GM13976 (cell line): ENCODE results near the gene C22orf31.

ENCODE experiments used
- DNase-seq: peaks from one replicate; pipeline ENCODE4 v3.0.0; 2012; ENCODE audit warnings: low spot score
- in situ Hi-C: fragments of 300-500 bp; cut with MboI; formaldehyde crosslinking; loops from one replicate; pipeline ENCODE4 v1.12.0; 2022; ENCODE audit warnings: low sequenced_read_pairs, mixed read lengths, inconsistent platforms; ENCODE audit not compliant: unreplicated experiment
- TF ChIP-seq, protein P1 (sequence below): IDR thresholded peaks from 2 replicates; pipeline ENCODE4 v1.5.1; 2012; ENCODE audit warnings: borderline replicate concordance, mild to moderate bottlenecking; ENCODE audit not compliant: insufficient read depth; ENCODE audit errors: extremely low read depth, missing control alignments, control extremely low read depth

The C22orf31 gene

DNA sequence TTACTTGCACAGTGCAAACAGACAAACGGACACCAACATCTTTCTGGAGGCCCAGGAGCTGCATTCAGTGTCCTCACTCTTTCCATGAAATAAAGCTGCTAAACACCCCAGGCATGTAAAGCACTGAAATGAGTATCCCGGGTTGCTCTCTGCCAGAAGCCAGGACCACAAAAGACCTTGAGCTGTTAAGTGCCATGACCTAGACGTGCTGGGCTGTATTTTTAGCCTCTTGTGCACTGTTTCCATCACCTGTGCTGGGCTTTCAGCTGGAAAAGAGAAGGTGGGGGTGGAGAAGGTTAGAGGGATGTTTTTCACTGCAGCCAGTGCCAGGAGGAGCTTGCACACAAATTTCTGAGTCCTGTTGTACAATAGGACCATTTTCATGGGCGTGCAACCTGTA is 7.8 kb upstream of the C22orf31 start:
- TF ChIP-seq, protein P1, sequence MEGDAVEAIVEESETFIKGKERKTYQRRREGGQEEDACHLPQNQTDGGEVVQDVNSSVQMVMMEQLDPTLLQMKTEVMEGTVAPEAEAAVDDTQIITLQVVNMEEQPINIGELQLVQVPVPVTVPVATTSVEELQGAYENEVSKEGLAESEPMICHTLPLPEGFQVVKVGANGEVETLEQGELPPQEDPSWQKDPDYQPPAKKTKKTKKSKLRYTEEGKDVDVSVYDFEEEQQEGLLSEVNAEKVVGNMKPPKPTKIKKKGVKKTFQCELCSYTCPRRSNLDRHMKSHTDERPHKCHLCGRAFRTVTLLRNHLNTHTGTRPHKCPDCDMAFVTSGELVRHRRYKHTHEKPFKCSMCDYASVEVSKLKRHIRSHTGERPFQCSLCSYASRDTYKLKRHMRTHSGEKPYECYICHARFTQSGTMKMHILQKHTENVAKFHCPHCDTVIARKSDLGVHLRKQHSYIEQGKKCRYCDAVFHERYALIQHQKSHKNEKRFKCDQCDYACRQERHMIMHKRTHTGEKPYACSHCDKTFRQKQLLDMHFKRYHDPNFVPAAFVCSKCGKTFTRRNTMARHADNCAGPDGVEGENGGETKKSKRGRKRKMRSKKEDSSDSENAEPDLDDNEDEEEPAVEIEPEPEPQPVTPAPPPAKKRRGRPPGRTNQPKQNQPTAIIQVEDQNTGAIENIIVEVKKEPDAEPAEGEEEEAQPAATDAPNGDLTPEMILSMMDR: no peak
- in situ Hi-C loops: no loop called here
- no peak for DNase-seq

DNA sequence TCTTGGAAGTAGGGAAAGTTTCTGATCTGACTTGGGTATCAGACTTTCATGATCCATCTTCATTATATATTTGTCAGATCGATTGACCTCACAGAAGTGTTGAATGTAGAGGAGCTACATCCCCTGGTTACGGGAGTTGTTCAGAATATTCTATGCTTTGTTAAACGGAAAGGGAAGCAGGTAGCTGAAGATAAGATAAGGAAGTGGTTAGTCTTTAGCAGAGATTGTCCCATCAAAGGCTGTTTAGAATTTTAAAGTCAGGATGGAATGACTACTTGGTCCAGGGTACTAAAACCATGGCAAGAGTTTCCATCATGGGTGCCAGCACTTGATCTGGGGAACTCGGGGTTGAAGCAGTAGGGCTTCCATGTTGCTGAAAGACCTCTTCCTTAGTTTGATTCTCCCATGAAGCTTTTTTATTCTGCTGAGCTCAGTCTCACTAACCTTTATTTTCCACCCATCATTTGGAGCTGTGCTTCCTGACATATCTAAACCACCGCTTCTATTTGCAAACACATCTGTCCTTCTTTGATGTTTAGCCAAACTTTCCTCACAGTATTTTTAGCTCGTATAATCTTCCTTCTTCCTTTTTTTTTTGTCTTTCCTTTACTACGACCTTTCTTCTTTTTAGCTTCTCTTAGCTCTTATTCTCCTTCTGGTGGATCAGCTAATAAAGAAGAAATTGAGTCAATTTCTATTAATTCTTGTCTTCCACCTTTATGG is 4.0 kb upstream of the C22orf31 start:
- DNase-seq: no peak
- in situ Hi-C loops: no loop called here
- TF ChIP-seq, protein P1: no peak

DNA sequence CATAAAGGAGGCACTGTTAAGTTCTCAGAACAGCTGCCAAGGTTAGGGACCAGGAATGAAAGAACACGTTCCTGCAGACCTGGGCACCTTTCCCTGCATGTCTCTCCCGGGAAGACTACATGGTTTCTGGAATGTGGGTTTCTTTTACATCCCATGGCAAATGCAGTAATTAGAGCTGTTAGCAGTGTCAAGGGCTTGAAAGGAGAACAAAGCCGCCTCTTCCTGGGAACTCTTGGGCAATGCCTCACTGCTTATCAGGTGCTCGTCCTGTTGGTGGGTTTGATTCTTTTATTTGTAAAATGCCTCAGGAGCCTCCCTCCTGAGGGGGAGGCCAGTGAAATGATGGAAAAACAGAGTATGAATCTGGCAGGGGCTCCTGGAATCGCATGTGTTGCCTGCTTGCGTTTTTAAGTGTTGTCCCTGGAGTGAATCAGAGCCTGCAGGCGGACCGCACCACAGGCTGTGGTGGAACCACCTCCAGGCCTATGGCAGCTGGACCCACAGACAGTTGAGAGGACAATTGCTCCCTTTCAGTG is 723 bp upstream of the C22orf31 start:
- TF ChIP-seq, protein P1: no peak
- in situ Hi-C loops: no loop called here
- DNase-seq: no peak

DNA sequence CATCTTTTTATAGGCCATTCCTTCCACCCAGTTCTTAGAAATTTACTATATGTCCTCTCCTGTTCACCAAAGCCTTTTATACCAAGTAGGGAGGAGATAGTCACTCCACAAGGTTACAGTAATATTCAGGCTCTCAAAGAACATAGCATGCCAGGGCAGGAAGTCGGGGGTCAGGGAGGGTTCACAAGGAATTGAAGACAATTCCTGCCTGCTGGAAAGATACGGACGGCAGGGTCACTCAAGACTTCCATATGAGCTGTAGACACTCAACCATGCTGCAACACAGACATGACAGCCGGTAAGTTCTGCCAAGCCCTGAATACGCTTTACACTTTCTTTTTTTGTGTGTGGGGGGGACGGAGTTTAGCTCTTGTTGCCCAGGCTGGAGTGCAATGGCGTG is 700 bp downstream of the C22orf31 start:
- no peak for DNase-seq
- TF ChIP-seq, protein P1: no peak
- in situ Hi-C loops: no loop called here

DNA sequence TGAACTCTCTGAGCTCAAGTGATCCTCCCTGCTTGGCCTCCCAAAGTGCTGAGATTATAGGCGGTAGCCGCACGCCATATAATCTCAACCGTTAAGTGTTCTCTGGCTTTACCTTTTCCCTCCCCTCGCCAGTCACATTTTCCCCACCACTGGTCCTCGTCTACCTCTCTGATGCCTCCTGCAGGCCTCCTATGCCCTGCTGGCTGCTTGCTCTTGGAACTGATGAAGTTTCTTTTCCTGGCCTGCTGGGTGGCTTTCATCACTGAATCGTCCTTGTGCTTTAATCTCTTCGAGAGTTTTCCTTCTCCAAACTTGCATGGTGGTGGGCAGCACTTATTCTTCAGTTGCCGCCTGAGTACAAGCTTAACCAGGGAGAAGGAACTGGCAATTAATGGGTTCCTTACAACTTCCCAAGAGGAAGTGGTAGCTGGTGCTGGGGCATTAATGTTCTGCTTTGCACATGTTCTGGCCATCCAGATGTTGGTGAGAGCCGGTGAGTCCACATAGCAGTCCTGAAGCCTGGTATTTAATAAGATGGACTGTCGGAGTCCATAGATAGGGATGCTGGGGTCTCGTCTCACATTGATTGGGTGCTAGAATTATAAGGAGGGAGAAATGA is 1.3 kb downstream of the C22orf31 start:
- in situ Hi-C loops: no loop called here
- DNase-seq: no peak
- TF ChIP-seq, protein P1: no peak

DNA sequence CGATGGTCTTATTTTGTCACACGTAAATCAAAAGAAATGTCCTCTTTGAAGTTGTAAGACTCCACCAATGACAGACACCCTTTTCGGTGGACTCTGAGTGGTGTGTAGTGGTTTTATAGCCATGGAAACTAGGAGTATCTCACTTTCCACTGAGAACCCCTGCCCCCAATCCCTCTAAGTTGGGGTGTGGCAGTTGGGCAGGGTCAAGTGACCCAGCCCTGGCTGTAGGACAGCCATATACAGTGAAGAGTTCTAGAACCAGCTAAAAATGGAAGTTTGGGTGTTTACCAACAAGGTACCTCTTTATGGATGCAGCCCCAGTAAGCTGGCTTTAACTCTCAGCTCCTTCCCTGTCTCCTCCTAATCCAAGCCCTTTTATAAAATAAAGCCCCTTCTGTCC is 5.2 kb downstream of the C22orf31 start:
- DNase-seq: no peak
- in situ Hi-C loops: no loop called here
- TF ChIP-seq, protein P1: no peak
